Measurements from ENCODE around the gene UST.
"Not testable (repeated sequence)": the region's sequence is repeated elsewhere in the genome, so short reads cannot be mapped to it uniquely, and the experiment has no call there.

The UST gene

DNA sequence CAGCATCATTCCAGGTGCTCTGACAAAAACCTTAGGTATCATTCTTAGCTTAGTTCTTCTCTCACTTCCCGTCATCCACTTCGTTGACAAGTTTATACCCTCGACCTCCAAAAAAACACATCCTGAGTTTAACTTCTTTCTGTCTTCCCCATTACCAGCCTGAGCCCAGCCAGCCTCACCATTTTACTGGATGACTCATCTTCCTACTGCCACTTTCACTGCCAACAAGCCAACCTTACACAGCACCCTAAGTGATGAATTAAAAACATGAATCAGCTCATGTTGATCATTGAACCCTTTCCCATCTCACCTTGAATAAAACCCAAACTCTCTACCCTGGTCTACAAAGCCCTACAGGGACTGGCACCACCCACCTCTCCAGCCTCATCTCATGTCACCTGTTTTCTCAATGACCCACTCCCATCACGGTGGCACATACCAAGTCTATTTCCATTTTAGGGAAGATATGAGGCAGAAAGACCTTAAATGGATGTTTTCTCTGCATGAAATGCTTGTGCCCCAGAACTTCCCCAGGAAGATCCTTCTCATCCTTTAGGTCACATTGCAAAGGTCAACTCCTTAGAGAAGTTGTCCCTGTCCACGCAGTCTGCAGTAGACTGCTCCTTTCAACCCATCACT, 9.9 kb upstream of the UST start:
- DNase-seq: no peak
- no peak for ATAC-seq

GRCh38 chr6:148737806-148738205, 9.0 kb upstream of the UST start:
- ATAC-seq (no peak), DNase-seq (no peak)

GRCh38 chr6:148738946-148739821, 7.6 kb upstream of the UST start:
- no peak for ATAC-seq
- no peak for DNase-seq

GRCh38 chr6:148739822-148740128, 7.1 kb upstream of the UST start:
- ATAC-seq: no peak
- DNase-seq: no peak

- no peak for DNase-seq
- no peak for ATAC-seq
Measured at GRCh38 chr6:148743476-148743875, 3.4 kb upstream of the UST start.

DNA sequence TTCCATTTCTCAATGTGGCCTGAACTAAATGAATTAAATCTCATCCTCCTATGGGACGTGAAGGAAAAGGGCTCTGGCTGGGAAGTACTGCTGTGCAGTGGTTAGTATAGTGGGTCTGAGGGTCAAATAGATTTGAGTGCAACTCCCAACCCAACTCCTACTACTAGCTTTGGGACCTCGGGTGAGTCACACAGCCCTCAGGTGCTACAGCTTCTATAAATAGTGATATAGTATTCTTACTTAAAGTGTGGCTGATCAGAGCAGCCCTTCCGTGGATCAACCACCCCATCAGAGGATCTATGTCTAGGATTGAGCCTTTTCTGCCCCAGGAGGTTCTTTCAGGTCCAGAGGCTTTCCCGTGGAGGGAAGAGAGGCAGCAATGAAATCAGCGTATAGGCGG, 904 bp upstream of the UST start:
- DNase-seq (no peak), ATAC-seq (no peak)

DNA sequence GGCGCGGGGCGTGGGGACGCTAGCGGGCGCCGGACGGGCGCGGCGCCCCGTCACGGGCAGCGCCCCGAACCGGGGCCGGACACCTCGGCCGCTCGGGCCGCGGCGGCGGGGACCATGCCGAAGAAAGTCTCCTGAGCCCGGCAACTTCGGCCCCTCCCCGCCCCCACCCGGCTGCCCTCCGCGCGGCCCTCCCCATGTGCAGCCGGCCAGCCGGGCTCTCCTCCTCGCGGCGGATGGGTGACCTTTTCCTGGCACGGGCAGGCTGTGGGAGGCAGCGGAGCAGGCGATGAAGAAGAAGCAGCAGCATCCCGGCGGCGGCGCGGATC, 278 bp downstream of the UST start:
- peak; percentile 48 for ATAC-seq
- DNase-seq: peak; percentile 44

DNA sequence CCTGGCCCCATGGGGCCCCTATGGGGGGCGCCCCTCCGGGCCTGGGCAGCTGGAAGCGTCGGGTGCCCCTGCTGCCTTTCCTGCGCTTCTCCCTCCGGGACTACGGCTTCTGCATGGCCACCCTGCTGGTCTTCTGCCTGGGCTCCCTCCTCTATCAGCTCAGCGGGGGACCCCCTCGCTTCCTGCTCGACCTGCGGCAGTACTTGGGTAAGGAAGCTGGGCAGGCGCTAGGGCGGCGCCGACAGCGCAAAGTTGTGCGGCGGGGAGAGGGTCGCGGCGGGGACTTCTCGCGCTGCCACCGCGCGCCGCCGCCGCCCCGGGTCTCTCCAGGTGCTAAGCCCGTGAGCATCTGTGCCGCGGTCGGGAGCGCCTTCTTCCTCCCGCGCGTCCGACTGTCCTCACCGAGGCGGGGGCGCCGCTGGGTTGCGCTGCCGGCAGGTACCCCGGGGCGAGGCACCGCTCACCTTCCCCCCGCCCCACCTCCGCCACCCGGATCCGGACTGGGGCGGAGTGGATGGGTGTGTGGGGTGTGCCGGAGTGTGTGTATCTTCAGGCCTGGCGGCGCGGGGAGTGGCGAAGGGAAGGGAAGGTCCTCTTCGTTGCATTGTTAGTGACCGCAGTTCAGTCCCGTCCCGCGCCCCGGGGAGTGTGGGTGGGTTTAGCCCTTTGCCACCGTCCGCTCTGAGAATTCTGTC, 788 bp downstream of the UST start:
- DNase-seq (peak; percentile 45), ATAC-seq (peak; percentile 30)

- DNase-seq (no peak), ATAC-seq (no peak)
Measured at GRCh38 chr6:148749674-148750073, 2.8 kb downstream of the UST start.

DNA sequence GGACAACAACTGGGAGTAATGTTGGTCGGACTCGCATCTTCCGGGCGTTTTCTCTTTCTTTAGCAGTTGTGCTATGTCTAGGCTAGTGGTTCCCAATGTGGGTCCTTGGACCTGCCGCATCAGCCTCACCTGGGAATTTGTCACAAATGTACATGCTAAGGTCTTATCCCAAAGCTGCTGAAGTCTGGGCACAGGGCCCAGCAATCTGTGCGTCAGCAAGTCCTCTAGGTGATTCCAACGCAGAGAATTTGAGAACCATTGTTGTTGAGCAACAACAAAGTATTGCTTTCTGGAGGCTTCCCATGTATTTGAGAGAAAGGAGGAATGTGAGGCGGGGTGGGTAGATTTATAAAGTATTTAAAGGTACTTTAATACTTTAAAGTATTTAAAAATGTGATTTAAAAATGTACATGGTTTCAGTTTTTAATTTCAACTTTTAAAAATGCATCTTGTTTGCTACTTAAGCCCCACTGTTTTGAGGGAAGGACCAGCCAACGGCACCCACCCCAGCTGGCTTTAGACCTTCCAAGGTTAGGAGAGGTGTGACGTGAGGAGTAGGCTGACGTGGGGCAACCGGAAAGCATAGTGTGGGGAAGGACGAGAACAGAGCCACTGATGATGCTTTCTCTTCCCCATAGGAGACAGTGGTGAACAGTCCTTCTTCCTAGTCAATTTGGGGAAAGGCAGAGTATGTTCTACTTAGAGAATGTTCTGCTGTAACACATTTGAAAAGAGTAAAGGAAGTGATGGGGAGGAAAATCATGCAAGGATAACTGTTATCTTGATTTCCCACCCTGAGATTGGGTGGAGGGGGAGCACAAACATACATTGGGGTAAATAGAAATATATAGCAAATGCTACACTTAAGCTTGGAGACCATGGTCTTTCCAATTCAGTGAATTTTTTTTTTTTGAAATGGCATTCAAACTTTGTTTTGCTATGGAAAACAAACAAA, 4.3 kb downstream of the UST start:
- ATAC-seq (no peak), DNase-seq (no peak)

GRCh38 chr6:148751793-148752170, 5.0 kb downstream of the UST start:
- ATAC-seq: no peak
- DNase-seq: no peak

DNA sequence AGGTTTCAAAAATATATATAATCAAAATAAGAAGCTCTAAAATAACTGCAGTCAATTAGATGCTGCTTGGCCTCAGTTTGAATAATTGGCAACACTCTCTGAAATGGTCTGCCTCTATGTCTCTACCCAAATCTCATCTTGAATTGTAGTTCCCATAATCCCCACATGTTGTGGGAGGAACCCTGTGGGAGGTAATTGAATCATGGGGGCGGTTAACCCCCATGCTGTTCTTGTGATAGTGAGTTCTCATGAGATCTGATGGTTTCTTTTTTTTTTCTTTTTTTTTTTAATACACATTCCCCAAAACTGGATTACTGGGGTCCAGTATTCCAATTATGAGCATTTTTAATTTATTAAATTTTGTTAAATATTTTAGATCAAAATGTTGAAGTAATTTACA, 8.5 kb downstream of the UST start:
- not testable (repeated sequence) for ATAC-seq, DNase-seq

- ATAC-seq: no peak
- no peak for DNase-seq
Measured at GRCh38 chr6:148757944-148758480, 11.2 kb downstream of the UST start.

DNA sequence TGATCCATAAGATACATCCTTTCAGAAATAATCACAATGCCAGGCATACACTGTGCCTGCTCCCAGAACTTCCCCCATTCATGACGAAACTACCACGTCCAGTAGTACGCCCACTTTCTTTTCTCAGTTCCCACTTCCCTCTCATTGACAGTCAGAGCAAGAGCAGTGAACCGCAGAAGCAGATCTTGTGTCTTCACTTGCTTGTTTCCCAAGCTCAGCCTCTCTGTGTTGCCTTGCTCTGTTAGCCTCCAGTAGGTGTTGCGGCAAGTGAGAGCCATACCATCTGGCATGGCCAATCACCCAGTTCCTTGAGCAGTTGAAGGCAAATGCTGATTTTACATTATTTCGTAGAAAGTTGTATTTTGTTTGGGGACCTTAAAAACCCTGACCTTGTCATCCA, 11.7 kb downstream of the UST start:
- DNase-seq (peak; percentile 40), ATAC-seq (peak; percentile 70)

DNA sequence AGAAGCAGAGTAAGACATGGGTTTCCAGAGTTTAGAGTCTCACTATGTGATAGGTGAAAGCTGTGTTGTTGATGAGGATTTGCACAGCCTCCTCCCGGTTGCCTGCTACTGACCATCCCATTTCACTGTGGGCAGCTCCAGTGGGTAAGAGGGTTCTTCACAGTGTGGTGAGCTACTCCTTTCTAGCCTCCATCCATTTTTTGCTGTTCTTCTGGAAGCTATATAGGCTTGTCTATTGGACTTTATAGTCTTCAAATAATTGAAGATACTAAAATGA, 13.4 kb downstream of the UST start:
- ATAC-seq: no peak
- DNase-seq: no peak

DNA sequence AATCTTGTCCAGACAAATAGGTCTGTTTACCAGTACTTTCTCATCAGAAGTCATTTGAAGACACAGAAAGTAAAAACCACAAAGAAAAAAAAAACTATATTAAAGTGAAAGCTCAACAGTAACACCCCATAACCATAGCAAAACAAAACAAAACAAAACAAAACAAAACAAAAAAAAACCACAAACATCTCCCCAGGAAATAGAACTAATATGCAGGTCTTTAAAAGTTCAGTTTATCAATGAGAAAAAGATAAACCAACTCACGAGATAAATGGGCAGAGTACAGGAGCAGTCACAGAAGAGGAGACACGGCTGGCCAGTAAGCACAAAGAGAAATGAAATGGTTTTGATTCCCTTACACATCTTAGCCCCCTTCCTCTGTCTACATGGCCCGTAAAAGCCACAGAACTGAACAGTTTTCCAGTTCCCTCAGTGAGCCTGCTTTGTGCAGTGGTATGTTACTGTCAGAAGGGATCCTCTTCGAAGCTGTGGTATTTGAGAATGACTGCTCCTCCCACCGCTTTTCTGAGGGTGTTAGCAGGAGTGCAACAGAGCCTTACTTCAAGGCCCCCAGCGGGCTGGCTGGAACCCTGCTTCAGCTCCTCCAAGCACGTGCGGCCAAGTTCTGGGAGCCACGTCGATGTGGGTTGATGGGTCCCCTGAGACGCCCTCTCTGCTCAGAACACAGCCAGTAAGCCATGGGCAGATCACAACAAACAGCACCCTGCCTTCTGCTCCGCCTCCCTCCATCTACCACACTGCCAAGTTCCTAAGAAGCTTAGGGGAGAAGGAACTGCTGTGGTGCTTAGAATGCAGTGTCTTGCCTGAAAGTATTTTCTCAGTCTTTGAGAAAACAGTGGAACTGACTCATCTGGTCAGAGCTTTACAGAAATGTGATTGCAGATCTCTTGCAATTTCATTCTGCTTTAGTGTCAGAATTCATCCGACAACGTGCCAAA, 14.0 kb downstream of the UST start:
- DNase-seq (peak; percentile 59), ATAC-seq (peak; percentile 72)

GRCh38 chr6:148761527-148762011, 14.7 kb downstream of the UST start:
- no peak for DNase-seq
- ATAC-seq: peak; percentile 11

DNA sequence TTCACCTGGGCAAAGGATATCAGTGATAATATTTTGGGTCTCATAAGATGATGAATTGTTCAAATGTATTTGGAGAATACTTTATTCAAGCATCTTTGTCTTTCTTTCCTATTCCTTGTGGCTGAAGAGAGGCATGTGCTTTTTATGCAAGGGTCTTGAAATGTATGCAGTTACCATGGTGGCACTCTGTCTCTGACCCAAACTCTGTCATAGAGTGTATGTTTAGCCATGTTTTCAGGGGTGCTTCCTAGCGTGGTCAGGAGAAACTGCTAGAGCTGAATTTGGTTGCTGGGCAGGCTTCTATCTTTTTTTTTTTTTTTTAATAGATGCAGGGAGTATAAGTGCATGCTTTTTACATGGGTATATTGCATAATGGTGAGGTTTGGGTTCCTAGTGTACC, 15.4 kb downstream of the UST start:
- ATAC-seq (no peak), DNase-seq (no peak)

GRCh38 chr6:148764259-148765020, 17.6 kb downstream of the UST start:
- DNase-seq, ATAC-seq: not testable (repeated sequence)

Data from stimulated activated naive CD8-positive, alpha-beta T cell treated with anti-CD3 and anti-CD28 coated beads, Interleukin-15, Interleukin-2, amounts not matched to agents 100 U/mL and 50 U/mL, for 24 hours (primary cell).